GM18519 (cell line): ENCODE data around the gene LGR5.

Source experiments
- ATAC-seq: cut with Tn5 transposase; IDR thresholded peaks from one replicate; pipeline ENCODE4 v1.9.1; 2021; ENCODE audit warnings: mild to moderate bottlenecking, moderate library complexity; ENCODE audit not compliant: unreplicated experiment, low FRiP score

LGR5 gene

GRCh38 chr12:71438670-71439361, 782 bp upstream of the LGR5 start:
- ATAC-seq, result no peak

GRCh38 chr12:71439362-71439612, 311 bp upstream of the LGR5 start:
- ATAC-seq, result no peak

- no peak for ATAC-seq
Observed at GRCh38 chr12:71440345-71440762, 756 bp downstream of the LGR5 start.

- ATAC-seq, result no peak
Observed at GRCh38 chr12:71440763-71441748, 1.5 kb downstream of the LGR5 start.

- no peak for ATAC-seq
Observed at GRCh38 chr12:71441836-71442566, 2.4 kb downstream of the LGR5 start.

- no peak for ATAC-seq
Observed at GRCh38 chr12:71442567-71442931, 3.0 kb downstream of the LGR5 start.

- no peak for ATAC-seq
Observed at GRCh38 chr12:71445071-71445470, 5.5 kb downstream of the LGR5 start.

- ATAC-seq, result no peak
Observed at GRCh38 chr12:71447691-71448132, 8.1 kb downstream of the LGR5 start.

GRCh38 chr12:71448150-71448581, 8.6 kb downstream of the LGR5 start:
- ATAC-seq, result no peak

- no peak for ATAC-seq
Observed at GRCh38 chr12:71449373-71450070, 9.9 kb downstream of the LGR5 start.

GRCh38 chr12:71452006-71452405, 12.4 kb downstream of the LGR5 start:
- no peak for ATAC-seq

- ATAC-seq, result no peak
Observed at GRCh38 chr12:71455028-71455737, 15.6 kb downstream of the LGR5 start.

GRCh38 chr12:71456316-71456715, 16.7 kb downstream of the LGR5 start:
- no peak for ATAC-seq

GRCh38 chr12:71456990-71457389, 17.4 kb downstream of the LGR5 start:
- ATAC-seq, result no peak

- no peak for ATAC-seq
Observed at GRCh38 chr12:71460318-71460717, 20.7 kb downstream of the LGR5 start.

GRCh38 chr12:71460850-71461609, 21.4 kb downstream of the LGR5 start:
- no peak for ATAC-seq

- no peak for ATAC-seq
Observed at GRCh38 chr12:71461787-71462328, 22.3 kb downstream of the LGR5 start.

GRCh38 chr12:71465796-71466195, 26.2 kb downstream of the LGR5 start:
- no peak for ATAC-seq

- no peak for ATAC-seq
Observed at GRCh38 chr12:71469258-71469750, 29.7 kb downstream of the LGR5 start.
